Small intestine (tissue), 7 donors: ENCODE results near the gene DLG2. TPM values are rescaled to one million over a fixed set of nuclear protein-coding genes. Genes with fewer than 3 reads are reported as not detected.
A peak's percentile ranks its signal among the peaks of the same experiment; 100 is the strongest.

ENCODE experiments used
- DNase-seq, 2 donors: peaks; one replicate each; pipeline versions ENCODE4 v3.0.0 to v3.0.0-alpha.2; 2013
- FAIRE-seq: peaks from 2 replicates; lab custom pipeline; 2012; peaks lifted over from hg19 to GRCh38; lab: Jason Lieb, UNC
- H3K27ac ChIP-seq, 3 donors: one replicate each; pipeline ENCODE4 v1.5.1; 2013; ENCODE audit warnings: low read length in 2 of 3, mild to moderate bottlenecking in 2 of 3, control low read depth in 1 of 3, inconsistent platforms in 1 of 3, low read depth in 1 of 3, moderate library complexity in 1 of 3
- H3K27me3 ChIP-seq, 3 donors: one replicate each; pipeline ENCODE4 v1.6.1; 2013; ENCODE audit warnings: low read length in 3 of 3, inconsistent platforms in 1 of 3; ENCODE audit not compliant: control insufficient read depth in 3 of 3, insufficient read depth in 3 of 3
- H3K36me3 ChIP-seq, 3 donors: one replicate each; pipeline ENCODE4 v1.6.1; 2013; ENCODE audit warnings: low read length in 3 of 3, inconsistent platforms in 1 of 3, low read depth in 1 of 3, mild to moderate bottlenecking in 1 of 3, moderate library complexity in 1 of 3; ENCODE audit not compliant: control insufficient read depth in 3 of 3, insufficient read depth in 2 of 3
- H3K4me1 ChIP-seq, 3 donors: one replicate each; pipeline ENCODE4 v1.6.1; 2013; ENCODE audit warnings: low read length in 2 of 3, inconsistent platforms in 1 of 3, low read depth in 1 of 3, mild to moderate bottlenecking in 1 of 3, moderate library complexity in 1 of 3; ENCODE audit not compliant: control insufficient read depth in 3 of 3, insufficient read depth in 2 of 3
- H3K4me3 ChIP-seq, 3 donors: one replicate each; pipeline ENCODE4 v1.5.1; 2013; ENCODE audit warnings: low read length in 3 of 3, control low read depth in 1 of 3, inconsistent platforms in 1 of 3, low read depth in 1 of 3, mild to moderate bottlenecking in 1 of 3, moderate library complexity in 1 of 3
- H3K9me3 ChIP-seq, 2 donors: one replicate each; pipeline ENCODE4 v1.6.1; 2013; ENCODE audit warnings: low read depth in 1 of 2, low read length in 1 of 2; ENCODE audit not compliant: control insufficient read depth in 2 of 2, insufficient read depth in 1 of 2
- WGBS, 3 donors: extraction: QIAGEN DNeasy Blood & Tissue Kit; methylation state at CpG; one replicate each; pipeline ENCODE4 v1.1.7; 2013; 5-methylcytosine and 5-hydroxymethylcytosine counted together
- polyA plus RNA-seq, 4 donors: library from polyadenylated mRNA; stranded (reverse) in 3 of 4; unstranded in 1 of 4; fragments of 200-250 nt in 3 of 4; fragments of 120-200 nt in 1 of 4; gene quantifications; one replicate each; pipeline versions ENCODE4 v1.2.1 to v1.2.3, GENCODE V29; 2013
- donor health status: healthy with polysubstance abuse.
- donor health status: control.
- donor health status: control.
- donor health status: Bipolar disorder and iron deficiency.
- donor health status: healthy.

Gene DLG2
- polyA plus RNA-seq, 4 donors: 0.22 to 1.6 (median 1.1) TPM

DNA sequence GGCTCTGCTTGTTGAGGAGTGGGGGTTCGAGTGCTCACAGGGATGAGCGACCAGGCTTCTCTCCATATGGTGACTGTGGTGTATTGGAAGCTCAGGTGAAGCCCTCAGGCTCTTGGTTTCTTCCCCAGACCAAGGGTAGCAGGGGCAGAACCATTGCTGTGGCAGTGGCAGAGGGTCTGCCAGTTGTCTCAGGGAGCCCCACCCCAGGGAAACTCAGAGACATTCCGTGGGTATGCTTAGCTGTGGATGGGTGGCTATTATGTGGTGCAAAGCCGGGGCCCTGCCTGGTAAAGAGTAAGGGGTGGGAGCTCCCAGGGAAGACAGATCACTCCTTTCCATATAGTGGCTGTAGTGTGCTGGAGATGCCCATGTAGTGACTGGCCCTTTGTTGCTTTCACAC, 167.8 kb downstream of the DLG2 start:
- Histone ChIP-seq H3K4me3 (no peak overlapping the region), H3K36me3 (no peaks in the 10 kb centered on the region), H3K27me3 (no peaks in the 10 kb centered on the region), H3K4me1 (no peaks in the 10 kb centered on the region), H3K9me3 (peaks cover 0 to 10% of the 10 kb centered on the region in 2 donors), H3K27ac (no peak overlapping the region)
- DNase-seq (no peak), FAIRE-seq (no peak)
- 63 to 76% (median 66%) methylated on average over 4 of the region's 4 CpGs for WGBS, 3 donors

DNA sequence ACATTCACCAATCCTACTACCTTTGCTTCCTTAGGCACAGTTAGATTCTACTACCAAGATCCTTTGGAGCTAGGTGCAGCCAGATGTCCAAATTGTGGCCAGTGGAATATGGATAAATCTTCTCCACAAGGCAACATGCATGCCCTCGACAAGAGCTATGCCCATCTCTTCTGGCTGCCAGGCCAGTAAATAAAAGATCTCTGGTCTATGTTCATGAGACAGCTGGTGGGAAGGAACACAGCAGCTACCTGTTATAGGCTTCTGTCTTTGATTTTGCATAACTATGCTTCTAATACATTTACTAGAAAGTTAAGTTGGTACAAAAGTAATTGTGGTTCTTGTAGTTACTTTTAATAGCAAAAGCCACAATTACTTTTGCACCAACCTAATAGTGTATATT, 182.7 kb downstream of the DLG2 start:
- Histone ChIP-seq H3K4me3 (no peak overlapping the region), H3K9me3 (no peaks in the 10 kb centered on the region), H3K27ac (no peak overlapping the region), H3K4me1 (no peaks in the 10 kb centered on the region), H3K27me3 (no peaks in the 10 kb centered on the region), H3K36me3 (no peaks in the 10 kb centered on the region)
- FAIRE-seq (no peak), DNase-seq (no peak)
- WGBS, 3 donors: 57 to 76% (median 67%) methylated on average over 1 of the region's 1 CpG

DNA sequence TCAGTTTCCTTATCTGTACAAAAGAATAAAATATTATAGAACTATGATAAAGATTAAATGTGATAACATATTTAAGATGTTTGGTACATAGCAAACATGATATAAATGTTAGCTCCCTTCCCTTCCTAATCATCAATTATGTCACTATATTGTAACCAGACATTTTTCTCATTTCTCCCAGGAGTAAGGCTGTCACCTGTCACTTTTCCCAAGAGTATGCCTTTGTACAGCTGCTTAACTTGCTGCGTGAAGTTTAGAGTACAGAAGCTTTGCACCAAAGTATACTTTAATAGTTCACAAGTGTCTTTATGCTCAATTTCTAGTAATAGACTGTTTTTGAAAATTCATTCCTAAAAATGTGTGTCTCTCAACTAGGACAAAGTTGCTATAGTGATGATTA, 186.9 kb downstream of the DLG2 start:
- Histone ChIP-seq H3K36me3 (no peaks in the 10 kb centered on the region), H3K27me3 (no peaks in the 10 kb centered on the region), H3K27ac (no peak overlapping the region), H3K4me1 (no peaks in the 10 kb centered on the region), H3K9me3 (no peaks in the 10 kb centered on the region), H3K4me3 (no peak overlapping the region)
- DNase-seq (no peak), FAIRE-seq (no peak)
- WGBS, 3 donors: 80 to 88% (median 87%) methylated on average over 1 of the region's 1 CpG

DNA sequence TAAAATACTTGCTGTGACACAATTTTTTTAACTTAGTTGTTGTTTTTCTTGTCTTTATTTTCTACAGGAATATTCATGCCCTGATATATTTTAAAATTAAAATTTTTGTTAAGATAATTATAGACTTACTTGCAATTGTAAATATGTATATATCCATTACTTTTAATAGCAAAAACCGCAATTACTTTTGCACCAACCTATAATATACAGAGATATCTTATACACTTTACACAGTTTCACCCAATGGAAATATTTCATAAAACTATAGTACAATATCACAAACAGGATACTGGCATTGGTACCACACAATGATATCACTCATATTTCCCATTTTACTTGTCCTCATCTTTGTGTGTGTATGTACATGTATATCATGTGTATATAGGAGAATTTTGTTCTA, 188.8 kb downstream of the DLG2 start:
- H3K4me1 ChIP-seq: no peaks in the 10 kb centered on the region
- H3K9me3 ChIP-seq: no peaks in the 10 kb centered on the region
- WGBS, 3 donors: 67 to 81% (median 79%) methylated on average over 1 of the region's 1 CpG
- no peak overlapping the region for H3K4me3 ChIP-seq
- FAIRE-seq (no peak), DNase-seq (no peak)
- no peaks in the 10 kb centered on the region for H3K36me3 ChIP-seq
- no peaks in the 10 kb centered on the region for H3K27me3 ChIP-seq
- H3K27ac ChIP-seq: no peak overlapping the region

DNA sequence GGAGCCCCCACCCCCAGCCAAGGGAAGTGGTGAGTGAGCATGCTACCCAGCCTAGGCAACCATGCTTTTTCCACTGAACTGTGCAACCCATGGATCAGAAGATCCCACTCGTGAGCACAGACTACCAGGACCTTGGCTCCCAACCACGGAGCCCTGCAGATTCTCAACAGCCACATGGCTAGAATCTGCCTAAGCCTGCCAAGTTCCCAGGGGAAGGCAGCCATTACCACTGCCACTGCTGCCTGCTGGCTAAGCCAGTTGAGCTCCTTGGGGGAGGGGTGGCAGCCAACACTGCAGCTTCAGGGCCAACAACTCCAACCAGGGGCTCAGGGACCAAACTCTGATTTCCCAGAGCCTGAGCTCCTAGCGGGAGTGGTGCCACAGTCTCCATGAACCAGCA, 195.8 kb downstream of the DLG2 start:
- no peak for DNase-seq
- no peaks in the 10 kb centered on the region for H3K36me3 ChIP-seq
- 78 to 87% (median 80%) methylated on average over 3 of the region's 3 CpGs for WGBS, 3 donors
- peaks cover 3 to 8% of the 10 kb centered on the region in 2 donors for H3K9me3 ChIP-seq
- no peak overlapping the region for H3K4me3 ChIP-seq
- H3K4me1 ChIP-seq: no peaks in the 10 kb centered on the region
- no peaks in the 10 kb centered on the region for H3K27me3 ChIP-seq
- no peak overlapping the region for H3K27ac ChIP-seq
- FAIRE-seq: no peak

DNA sequence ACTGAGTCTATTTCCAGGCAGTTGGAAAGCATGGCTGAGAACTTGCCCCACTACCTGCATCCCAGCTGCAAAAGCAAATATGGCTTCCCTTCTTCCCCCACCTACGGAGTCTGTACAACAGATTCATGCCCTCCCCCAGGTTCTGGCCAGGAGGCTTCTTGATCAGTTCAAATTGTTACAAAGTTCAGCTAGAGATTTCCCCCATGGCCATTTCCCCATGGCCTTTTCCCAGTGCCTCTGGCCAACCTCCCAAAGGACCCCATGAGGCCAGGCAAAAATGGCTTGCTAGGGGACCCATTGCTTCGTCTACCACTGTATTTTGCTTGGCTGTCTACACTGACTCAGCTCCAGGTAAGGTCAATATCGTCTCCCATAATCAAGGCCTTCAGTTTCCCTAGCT, 203.3 kb downstream of the DLG2 start:
- FAIRE-seq: no peak
- H3K9me3 ChIP-seq: peaks cover 1 to 25% of the 10 kb centered on the region in 2 donors

DNA sequence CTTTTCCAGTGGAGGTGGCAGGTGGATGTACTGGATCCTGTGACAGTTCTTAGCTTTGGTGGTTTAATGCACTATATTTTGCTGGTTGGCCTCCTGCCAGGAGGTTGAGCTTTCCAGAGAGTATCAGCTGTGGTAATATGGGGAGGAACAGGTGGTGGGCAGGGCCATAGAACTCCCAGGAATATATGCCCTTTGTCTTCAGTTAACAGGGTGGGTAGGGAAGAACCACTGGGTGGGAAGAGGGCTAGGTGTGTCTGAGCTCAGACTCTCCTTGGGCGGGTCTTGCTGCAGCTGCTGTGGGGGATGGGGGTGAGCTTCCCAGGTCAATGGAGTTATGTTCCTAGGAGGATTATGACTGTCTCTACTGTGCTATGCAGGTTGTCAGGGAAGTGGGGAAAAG, 203.8 kb downstream of the DLG2 start:
- peaks cover 1 to 25% of the 10 kb centered on the region in 2 donors for H3K9me3 ChIP-seq
- 11 to 76% (median 40%) methylated on average over 1 of the region's 1 CpG for WGBS, 3 donors
- H3K27me3 ChIP-seq: no peaks in the 10 kb centered on the region
- FAIRE-seq (no peak), DNase-seq (peak in 1 of 2 donors; percentile 55)
- H3K4me3 ChIP-seq: no peak overlapping the region
- H3K36me3 ChIP-seq: no peaks in the 10 kb centered on the region
- no peaks in the 10 kb centered on the region for H3K4me1 ChIP-seq
- no peak overlapping the region for H3K27ac ChIP-seq

More for the DNA sequence above, 203.3 kb downstream of the DLG2 start:
- Histone ChIP-seq H3K27me3 (no peaks in the 10 kb centered on the region), H3K27ac (no peak overlapping the region), H3K36me3 (no peaks in the 10 kb centered on the region), H3K4me1 (no peaks in the 10 kb centered on the region), H3K4me3 (no peak overlapping the region)
- WGBS, 3 donors: 78 to 84% (median 83%) methylated on average over 3 of the region's 3 CpGs
- DNase-seq: no peak

DNA sequence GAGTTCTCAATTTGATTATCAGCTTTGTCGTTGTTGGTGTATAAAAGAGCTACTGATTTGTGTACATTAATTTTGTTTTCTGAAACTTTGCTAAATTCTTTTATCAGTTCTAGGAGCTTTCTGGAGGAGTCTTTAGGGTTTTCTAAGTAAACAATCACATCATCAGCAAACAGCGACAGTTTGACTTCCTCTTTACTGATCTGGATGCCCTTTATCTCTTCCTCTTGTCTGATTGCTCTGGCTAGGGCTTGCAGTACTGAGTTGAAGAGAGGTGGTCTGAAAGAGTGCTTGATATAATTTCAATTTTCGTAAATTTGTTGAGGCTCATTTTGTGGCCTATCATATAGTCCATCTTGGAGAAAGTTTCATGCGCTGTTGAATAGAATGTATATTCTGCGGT, 213.0 kb downstream of the DLG2 start:
- Histone ChIP-seq H3K4me3 (no peak overlapping the region), H3K9me3 (no peaks in the 10 kb centered on the region), H3K27me3 (no peaks in the 10 kb centered on the region), H3K36me3 (no peaks in the 10 kb centered on the region), H3K27ac (no peak overlapping the region), H3K4me1 (no peaks in the 10 kb centered on the region)
- WGBS, 3 donors: 75 to 83% (median 78%) methylated on average over 5 of the region's 5 CpGs
- no peak for DNase-seq
- no peak for FAIRE-seq

DNA sequence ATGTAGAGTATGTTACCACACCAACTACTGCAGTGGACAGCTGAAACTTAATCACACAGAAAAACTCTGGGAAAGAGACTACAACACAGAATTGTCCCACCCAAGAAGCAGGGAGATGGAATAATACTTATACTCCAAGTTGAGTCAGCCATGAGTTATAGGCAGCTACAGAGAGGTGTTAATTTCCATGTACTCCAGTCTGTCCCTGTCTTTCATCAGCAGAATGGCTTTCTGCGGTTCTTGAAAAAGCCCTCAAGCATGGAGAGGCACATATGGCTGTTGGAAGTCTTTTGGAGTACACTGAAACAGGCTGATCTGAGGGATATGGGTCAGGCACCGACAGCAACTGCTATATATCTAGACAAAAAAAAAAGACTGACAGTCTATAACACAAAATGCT, 219.5 kb downstream of the DLG2 start:
- H3K36me3 ChIP-seq: no peaks in the 10 kb centered on the region
- FAIRE-seq (no peak), DNase-seq (no peak)
- no peak overlapping the region for H3K4me3 ChIP-seq
- 71 to 88% (median 87%) methylated on average over 2 of the region's 2 CpGs for WGBS, 3 donors
- H3K27me3 ChIP-seq: no peaks in the 10 kb centered on the region
- H3K9me3 ChIP-seq: no peaks in the 10 kb centered on the region
- H3K27ac ChIP-seq: no peak overlapping the region
- H3K4me1 ChIP-seq: no peaks in the 10 kb centered on the region
